Head of caudate nucleus (tissue), 42 donors: ENCODE data around the gene SLC7A6.

ENCODE experiments used
- DNase-seq, 42 donors: peaks; one replicate each; pipeline versions ENCODE4 v3.0.0 to v3.0.0-alpha.2; 2020 to 2021; ENCODE audit warnings: mixed read lengths in 7 of 42
- intact Hi-C: fragments of 100-400 bp; cut with DNase I; formaldehyde crosslinking; loops from one replicate; pipeline ENCODE4 v1.15.0; 2022

The SLC7A6 gene

GRCh38 chr16:68233835-68234187, 30.5 kb upstream of the SLC7A6 start:
- intact Hi-C loops = no loop called here
- peak in 1 of 42 donors; percentile 33 for DNase-seq

- intact Hi-C loops = loop anchor here (5.0 kb wide), 1 partner anchor 152 kb away; no protein-coding TSS in a partner anchor
- peak in 3 of 42 donors; percentile 13 to 38 (median 36) for DNase-seq
Observed at GRCh38 chr16:68234188-68235107, 29.9 kb upstream of the SLC7A6 start.

GRCh38 chr16:68235108-68235886, 29.0 kb upstream of the SLC7A6 start:
- intact Hi-C loops = loop anchor here (5.0 kb wide), 1 partner anchor 153 kb away; no protein-coding TSS in a partner anchor
- peak in 3 of 42 donors; percentile 17 to 38 (median 37) for DNase-seq

- no peak for DNase-seq
- intact Hi-C loops = loop anchor here (5.0 kb wide), 1 partner anchor 154 kb away; no protein-coding TSS in a partner anchor
Observed at GRCh38 chr16:68235887-68236136, 28.5 kb upstream of the SLC7A6 start, which contains the start of gene ESRP2. TSS of gene ESRP2 (minus strand) at chr16:68236127. CDS start at chr16:68236045, 82 bp downstream.

- intact Hi-C loops = loop anchor here (5.0 kb wide), 1 partner anchor 154 kb away; no protein-coding TSS in a partner anchor
- peak in 12 of 42 donors; percentile 23 to 58 (median 44) for DNase-seq
Observed at GRCh38 chr16:68236137-68236825, 28.0 kb upstream of the SLC7A6 start.

GRCh38 chr16:68236826-68237242, 27.5 kb upstream of the SLC7A6 start:
- intact Hi-C loops = loop anchor here (5.0 kb wide), 1 partner anchor 155 kb away; no protein-coding TSS in a partner anchor
- DNase-seq = peak in 2 of 42 donors; percentile 37 to 60

GRCh38 chr16:68237243-68238028, 26.9 kb upstream of the SLC7A6 start:
- peak; percentile 92 to 98 (median 96) for DNase-seq
- intact Hi-C loops = loop anchor here (5.0 kb wide), 1 partner anchor 155 kb away; no protein-coding TSS in a partner anchor

- intact Hi-C loops = loop anchor here (5.0 kb wide), 1 partner anchor 156 kb away; no protein-coding TSS in a partner anchor
- DNase-seq = no peak
Observed at GRCh38 chr16:68238029-68238345, 26.3 kb upstream of the SLC7A6 start.

GRCh38 chr16:68242085-68242484, 22.2 kb upstream of the SLC7A6 start:
- intact Hi-C loops = no loop called here

GRCh38 chr16:68242926-68243858, 21.1 kb upstream of the SLC7A6 start:
- no peak for DNase-seq
- intact Hi-C loops = no loop called here

More at GRCh38 chr16:68242085-68242484, 22.2 kb upstream of the SLC7A6 start:
- DNase-seq = no peak

GRCh38 chr16:68244481-68244902, 19.8 kb upstream of the SLC7A6 start:
- intact Hi-C loops = no loop called here
- DNase-seq = no peak

- intact Hi-C loops = loop anchor here (5.0 kb wide), 2 partner anchors 67 to 87 kb away; partner anchors contain the start of genes PRMT7 and SLC7A6OS
- peak; percentile 88 to 99 (median 97) for DNase-seq
Observed at GRCh38 chr16:68244903-68245853, 19.1 kb upstream of the SLC7A6 start, which contains the start of gene PLA2G15. TSS of gene PLA2G15 (plus strand) at chr16:68245373. CDS start at chr16:68245427, 54 bp downstream.

GRCh38 chr16:68246121-68246520, 18.2 kb upstream of the SLC7A6 start:
- no peak for DNase-seq
- intact Hi-C loops = loop anchor here (5.0 kb wide), 2 partner anchors 66 to 86 kb away; partner anchors contain the start of genes PRMT7 and SLC7A6OS

- DNase-seq = no peak
- intact Hi-C loops = loop anchor here (5.0 kb wide), 2 partner anchors 66 to 86 kb away; partner anchors contain the start of genes PRMT7 and SLC7A6OS
Observed at GRCh38 chr16:68246666-68247065, 17.7 kb upstream of the SLC7A6 start.

- intact Hi-C loops = loop anchor here (5.0 kb wide), 2 partner anchors 65 to 85 kb away; partner anchors contain the start of genes PRMT7 and SLC7A6OS
- peak in 9 of 42 donors; percentile 27 to 61 (median 40) for DNase-seq
Observed at GRCh38 chr16:68247400-68247799, 16.9 kb upstream of the SLC7A6 start.
